Left renal cortex interstitium (tissue), 4 donors: ENCODE measurements around the gene PLEKHA5. TPM values are rescaled to one million over a fixed set of nuclear protein-coding genes. Genes with fewer than 3 reads are reported as not detected.
"Not testable (repeated sequence)": the region's sequence is repeated elsewhere in the genome, so short reads cannot be mapped to it uniquely, and the experiment has no call there.

Experiments
- DNase-seq, 4 donors: peaks; one replicate each; pipeline ENCODE4 v3.0.0-alpha.2; 2013; ENCODE audit warnings: low read depth in 4 of 4, low spot score in 2 of 4, missing footprints in 1 of 4
- polyA plus RNA-seq, 4 donors: library from polyadenylated mRNA; unstranded; fragments of 120-200 nt; gene quantifications; one replicate each; pipeline ENCODE4 v1.2.1, GENCODE V29; 2013; ENCODE audit not compliant: insufficient read length in 4 of 4

The PLEKHA5 gene
- polyA plus RNA-seq, 4 donors = 83.3 to 114 (median 93.5) TPM

- no peak for DNase-seq
These were observed 31.7 kb downstream of the PLEKHA5 start for GRCh38 chr12:19161216-19161615.

- DNase-seq = no peak
These were observed 35.9 kb downstream of the PLEKHA5 start for GRCh38 chr12:19165451-19165850.

- no peak for DNase-seq
These were observed 36.9 kb downstream of the PLEKHA5 start for GRCh38 chr12:19166387-19166786.

GRCh38 chr12:19166956-19167355 lies 37.4 kb downstream of the PLEKHA5 start:
- no peak for DNase-seq

- no peak for DNase-seq
These were observed 38.2 kb downstream of the PLEKHA5 start for GRCh38 chr12:19167708-19168107.

GRCh38 chr12:19168644-19169043 lies 39.1 kb downstream of the PLEKHA5 start:
- no peak for DNase-seq

GRCh38 chr12:19169222-19169621 lies 39.7 kb downstream of the PLEKHA5 start:
- no peak for DNase-seq

GRCh38 chr12:19170286-19170685 lies 40.8 kb downstream of the PLEKHA5 start:
- not testable (repeated sequence) for DNase-seq

GRCh38 chr12:19171731-19172130 lies 42.2 kb downstream of the PLEKHA5 start:
- DNase-seq = no peak

GRCh38 chr12:19177754-19178153 lies 48.2 kb downstream of the PLEKHA5 start:
- no peak for DNase-seq

GRCh38 chr12:19179986-19180385 lies 50.5 kb downstream of the PLEKHA5 start:
- no peak for DNase-seq

- no peak for DNase-seq
These were observed 52.3 kb downstream of the PLEKHA5 start for GRCh38 chr12:19181666-19182426.

GRCh38 chr12:19183121-19183838 lies 53.7 kb downstream of the PLEKHA5 start:
- no peak for DNase-seq

GRCh38 chr12:19185262-19185929 lies 55.9 kb downstream of the PLEKHA5 start:
- DNase-seq = no peak

- DNase-seq = peak; percentile 26 to 43 (median 40)
These were observed 57.5 kb downstream of the PLEKHA5 start for GRCh38 chr12:19186722-19187661.

GRCh38 chr12:19189522-19189921 lies 60.0 kb downstream of the PLEKHA5 start:
- DNase-seq = no peak

GRCh38 chr12:19190292-19191031 lies 60.9 kb downstream of the PLEKHA5 start:
- no peak for DNase-seq

GRCh38 chr12:19191089-19191488 lies 61.6 kb downstream of the PLEKHA5 start:
- no peak for DNase-seq

- DNase-seq = no peak
These were observed 62.0 kb downstream of the PLEKHA5 start for GRCh38 chr12:19191563-19191962.

GRCh38 chr12:19192710-19193109 lies 63.2 kb downstream of the PLEKHA5 start:
- no peak for DNase-seq
